ENCODE results near the gene CDH16. TPM values are rescaled to one million over a fixed set of nuclear protein-coding genes. Genes with fewer than 3 reads are reported as not detected.

The CDH16 gene
- total and polyA plus RNA-seq, 2 donors (not counting 3 experiments of a cell fraction or from before 2014, with no cell fraction given), result not detected

DNA sequence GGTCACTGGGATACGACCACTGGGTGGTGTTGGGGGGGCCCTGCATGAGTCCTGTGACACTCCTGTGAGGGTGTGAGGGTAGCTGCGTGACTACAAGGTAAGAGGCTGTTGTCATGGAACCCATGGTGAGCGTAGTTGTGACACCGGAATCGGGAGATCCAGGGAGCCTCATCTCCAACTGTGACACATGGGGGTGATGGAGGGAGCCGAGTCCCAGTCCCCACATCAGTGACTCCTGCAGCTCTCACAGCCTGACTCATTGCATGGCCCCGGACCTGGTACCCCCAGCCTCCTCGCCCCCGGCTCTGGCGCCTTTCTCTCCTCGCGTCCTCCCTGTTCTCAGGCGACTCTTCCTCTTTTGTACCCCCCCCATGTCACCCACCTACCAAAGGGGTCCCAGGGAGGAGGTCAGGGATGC lies 14.2 kb downstream of the CDH16 start:
- FAIRE-seq (no peak), DNase-seq (ENCODE audit: low read depth, low spot score) (no peak)
- intact Hi-C loops (cut with micrococcal nuclease) (no loop called here), dilution Hi-C loops (cut with MboI; ENCODE audit: extremely low pct_ligation_motif_present, low sequenced_read_pairs) (no loop called here)
- H3K36me3 ChIP-seq (ENCODE audit: control insufficient read depth in 2 of 2, extremely low read depth in 1 of 2, insufficient read depth in 2 of 2, low read length in 2 of 2), result no peaks in the 10 kb centered on the region
- ChIA-PET POLR2A (no interaction called here), CTCF (interaction anchor here (0.9 to 1.6 kb wide), 2 partner anchors 9 to 50 kb away, joined by 3 to 4 read pairs; no protein-coding TSS in a partner anchor)
- TF ChIP-seq GATA2 (IDR thresholded peaks at IDR 0.05; ENCODE audit: insufficient read depth, insufficient read length, low read depth, low read length) (no peak), POLR2A (IDR thresholded peaks at IDR 0.05; ENCODE audit: low read depth, low read length) (no peak), MYC (IDR thresholded peaks at IDR 0.05; ENCODE audit: low read depth, low read length) (no peak), EZH2 (IDR thresholded peaks at IDR 0.05; ENCODE audit: borderline replicate concordance, low read depth, low read length, severe bottlenecking) (no peak), POLR2AphosphoS5 (IDR thresholded peaks at IDR 0.05; ENCODE audit: insufficient read depth, low read depth, low read length) (no peak), FOS (IDR thresholded peaks at IDR 0.05; ENCODE audit: borderline replicate concordance, insufficient read depth, low read length) (no peak), JUN (IDR thresholded peaks at IDR 0.05; ENCODE audit: borderline replicate concordance, insufficient read depth, insufficient read length, low read depth) (no peak)
- TF ChIP-seq, protein P1, sequence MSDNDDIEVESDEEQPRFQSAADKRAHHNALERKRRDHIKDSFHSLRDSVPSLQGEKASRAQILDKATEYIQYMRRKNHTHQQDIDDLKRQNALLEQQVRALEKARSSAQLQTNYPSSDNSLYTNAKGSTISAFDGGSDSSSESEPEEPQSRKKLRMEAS (IDR thresholded peaks at IDR 0.05; ENCODE audit: insufficient read depth, insufficient read length), result no peak
- TF ChIP-seq, protein P2, sequence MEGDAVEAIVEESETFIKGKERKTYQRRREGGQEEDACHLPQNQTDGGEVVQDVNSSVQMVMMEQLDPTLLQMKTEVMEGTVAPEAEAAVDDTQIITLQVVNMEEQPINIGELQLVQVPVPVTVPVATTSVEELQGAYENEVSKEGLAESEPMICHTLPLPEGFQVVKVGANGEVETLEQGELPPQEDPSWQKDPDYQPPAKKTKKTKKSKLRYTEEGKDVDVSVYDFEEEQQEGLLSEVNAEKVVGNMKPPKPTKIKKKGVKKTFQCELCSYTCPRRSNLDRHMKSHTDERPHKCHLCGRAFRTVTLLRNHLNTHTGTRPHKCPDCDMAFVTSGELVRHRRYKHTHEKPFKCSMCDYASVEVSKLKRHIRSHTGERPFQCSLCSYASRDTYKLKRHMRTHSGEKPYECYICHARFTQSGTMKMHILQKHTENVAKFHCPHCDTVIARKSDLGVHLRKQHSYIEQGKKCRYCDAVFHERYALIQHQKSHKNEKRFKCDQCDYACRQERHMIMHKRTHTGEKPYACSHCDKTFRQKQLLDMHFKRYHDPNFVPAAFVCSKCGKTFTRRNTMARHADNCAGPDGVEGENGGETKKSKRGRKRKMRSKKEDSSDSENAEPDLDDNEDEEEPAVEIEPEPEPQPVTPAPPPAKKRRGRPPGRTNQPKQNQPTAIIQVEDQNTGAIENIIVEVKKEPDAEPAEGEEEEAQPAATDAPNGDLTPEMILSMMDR (IDR thresholded peaks at IDR 0.05; ENCODE audit: extremely low read depth in 1 of 2, insufficient read depth in 1 of 2, low read depth in 1 of 2, low read length in 2 of 2), result no peak
- H3K9me1 ChIP-seq (replicated peaks; ENCODE audit: control insufficient read depth, extremely low read depth, insufficient read depth, low read length), result no peaks in the 10 kb centered on the region
- H3K4me1 ChIP-seq (ENCODE audit: control insufficient read depth, extremely low read depth, insufficient read depth, low read length), result peaks cover 8% of the 10 kb centered on the region
- H3K4me3 ChIP-seq (replicated peaks in 1 of 3; ENCODE audit: insufficient read depth in 1 of 3, low read depth in 1 of 3, low read length in 3 of 3), result no peak overlapping the region
- no peak overlapping the region for H3K4me2 ChIP-seq (ENCODE audit: insufficient read depth, low read length)
- H3K9ac ChIP-seq (replicated peaks; ENCODE audit: extremely low read depth, insufficient read depth, low read length), result no peak overlapping the region
- BruUV-seq (replicated peaks), result no TSS peak
- no peaks in the 10 kb centered on the region for H3K27me3 ChIP-seq (ENCODE audit: control insufficient read depth in 2 of 2, insufficient read depth in 2 of 2, low read length in 2 of 2)
- no peak overlapping the region for H2AFZ ChIP-seq (ENCODE audit: low read depth, low read length)
- no peaks in the 10 kb centered on the region for H3K79me2 ChIP-seq (ENCODE audit: control insufficient read depth, insufficient read depth, low read length)
- H3K27ac ChIP-seq (ENCODE audit: insufficient read depth, low read depth, low read length), result no peak overlapping the region
- H4K20me1 ChIP-seq (replicated peaks; ENCODE audit: control insufficient read depth, extremely low read depth, insufficient read depth, low read length), result no peaks in the 10 kb centered on the region
- no peaks in the 10 kb centered on the region for H3K9me3 ChIP-seq (replicated peaks; ENCODE audit: control insufficient read depth, insufficient read depth, low read length)
